GM19463 (cell line): ENCODE results near the gene DENND6A.
"Not testable (repeated sequence)": the region's sequence is repeated elsewhere in the genome, so short reads cannot be mapped to it uniquely, and the experiment has no call there.

Source experiments
- ATAC-seq: cut with Tn5 transposase; IDR thresholded peaks from one replicate; pipeline ENCODE4 v1.9.1; 2021; ENCODE audit warnings: mild to moderate bottlenecking, moderate library complexity; ENCODE audit not compliant: unreplicated experiment

DENND6A gene

GRCh38 chr3:57637391-57637790 lies 55.5 kb downstream of the DENND6A start:
- ATAC-seq: no peak

GRCh38 chr3:57634259-57634658 lies 58.6 kb downstream of the DENND6A start:
- not testable (repeated sequence) for ATAC-seq

- no peak for ATAC-seq
Measured at GRCh38 chr3:57627976-57628375, 64.9 kb downstream of the DENND6A start.

- ATAC-seq: no peak
Measured at GRCh38 chr3:57624801-57625200, 68.1 kb downstream of the DENND6A start.

GRCh38 chr3:57622362-57622761 lies 70.5 kb downstream of the DENND6A start:
- no peak for ATAC-seq

GRCh38 chr3:57617739-57618138 lies 75.1 kb downstream of the DENND6A start:
- no peak for ATAC-seq

GRCh38 chr3:57616233-57616632 lies 76.6 kb downstream of the DENND6A start:
- ATAC-seq: no peak

GRCh38 chr3:57611870-57612269 lies 81.0 kb downstream of the DENND6A start:
- not testable (repeated sequence) for ATAC-seq

GRCh38 chr3:57605683-57606082 lies 87.2 kb downstream of the DENND6A start:
- no peak for ATAC-seq

GRCh38 chr3:57604971-57605370 lies 87.9 kb downstream of the DENND6A start:
- ATAC-seq: no peak

GRCh38 chr3:57600195-57600594 lies 92.7 kb downstream of the DENND6A start:
- no peak for ATAC-seq

- no peak for ATAC-seq
Measured at GRCh38 chr3:57598765-57599360, 94.0 kb downstream of the DENND6A start.

- ATAC-seq: peak; percentile 92
Measured at GRCh38 chr3:57597127-57597923, 95.6 kb downstream of the DENND6A start, which contains the start of gene ARF4. Gene ARF4, minus strand, starts transcription at chr3:57597344. Its CDS starts 204 bp downstream, at chr3:57597140.

GRCh38 chr3:57596495-57597126 lies 96.3 kb downstream of the DENND6A start:
- ATAC-seq: no peak

GRCh38 chr3:57594576-57594975 lies 98.3 kb downstream of the DENND6A start:
- no peak for ATAC-seq

- ATAC-seq: no peak
Measured at GRCh38 chr3:57594144-57594543, 98.7 kb downstream of the DENND6A start.

- ATAC-seq: no peak
Measured at GRCh38 chr3:57592306-57592705, 100.6 kb downstream of the DENND6A start.

GRCh38 chr3:57587905-57588304 lies 105.0 kb downstream of the DENND6A start:
- no peak for ATAC-seq

- ATAC-seq: no peak
Measured at GRCh38 chr3:57586778-57587177, 106.1 kb downstream of the DENND6A start.

- no peak for ATAC-seq
Measured at GRCh38 chr3:57583544-57583943, 109.3 kb downstream of the DENND6A start.

- no peak for ATAC-seq
Measured at GRCh38 chr3:57582474-57583168, 110.3 kb downstream of the DENND6A start.
